Measurements from ENCODE around the gene SENP6.

DNA sequence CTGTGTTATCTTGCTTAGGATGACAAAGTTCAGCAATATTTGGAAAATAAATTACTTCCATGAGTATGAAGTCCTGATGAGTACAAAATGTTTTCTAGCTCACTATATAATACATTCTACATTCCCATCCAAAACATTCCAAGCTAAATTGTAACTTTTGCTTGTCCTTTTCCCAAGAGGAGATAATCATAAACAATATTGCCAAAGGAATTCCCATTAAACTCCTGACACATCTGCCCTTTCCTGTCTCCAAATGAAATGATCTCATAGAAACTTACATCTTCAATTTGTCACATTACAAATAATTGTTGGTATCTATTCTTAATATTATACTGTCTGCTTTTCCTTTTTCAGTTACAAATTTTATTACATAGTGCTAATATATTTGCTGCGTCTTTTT is 20.4 kb upstream of the SENP6 start:
- TF ChIP-seq POLR2A (IDR thresholded peaks at IDR 0.05) = no peak
- TF ChIP-seq CTCF (IDR thresholded peaks at IDR 0.05 in 4 of 5, conservative IDR thresholded peaks at IDR 0.05 in 1 of 5) = no peak

Measured in gastrocnemius medialis (tissue), 4 donors.